Measurements from ENCODE around the gene NPTN. TPM values are rescaled to one million over a fixed set of nuclear protein-coding genes. Genes with fewer than 3 reads are reported as not detected.
"Not testable (repeated sequence)": the region's sequence is repeated elsewhere in the genome, so short reads cannot be mapped to it uniquely, and the experiment has no call there.

Gene NPTN
- total and polyA plus RNA-seq, 12 donors = 89.9 to 212 (median 186) TPM

DNA sequence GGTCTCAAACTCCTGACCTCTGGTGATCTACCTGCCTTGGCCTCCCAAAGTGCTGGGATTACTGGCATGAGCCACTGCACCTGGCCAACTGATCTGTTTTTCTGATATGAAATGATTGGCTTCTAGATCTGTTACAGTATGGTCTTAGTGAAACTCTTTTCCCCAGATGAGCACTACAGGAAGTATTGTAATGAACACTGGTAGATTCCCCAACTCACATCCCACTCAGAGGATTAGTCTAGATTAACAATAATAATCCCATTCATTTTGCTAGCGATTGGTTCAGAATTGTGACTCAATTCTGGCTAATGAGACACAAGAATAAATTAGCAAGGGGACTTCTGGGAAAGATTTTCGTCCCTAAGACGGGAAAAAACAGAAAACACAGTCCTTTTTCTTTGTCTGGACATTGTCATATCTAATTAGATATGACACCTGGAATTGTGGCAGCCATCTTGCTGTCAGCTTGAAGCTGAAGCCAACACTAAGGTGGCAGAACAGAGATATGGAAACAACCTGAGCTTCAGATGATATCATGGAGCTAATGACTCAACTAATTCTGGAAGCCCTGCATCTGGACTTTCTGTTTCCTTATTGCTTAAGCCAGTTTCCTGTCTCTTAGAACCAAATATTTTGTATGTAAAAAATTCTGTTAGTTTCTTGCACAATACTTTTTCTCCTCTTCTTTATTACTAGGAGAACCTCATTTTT is 17.4 kb upstream of the NPTN start:
- WGBS, 2 donors = 60 to 64% methylated on average over 3 of the region's 3 CpGs
- H3K4me3 ChIP-seq = no peak overlapping the region
- peaks cover 0 to 11% (median 0%) of the 10 kb centered on the region in 9 donors for H3K4me1 ChIP-seq
- H3K9me3 ChIP-seq = peaks cover 0 to 3% (median 0%) of the 10 kb centered on the region in 11 donors
- H3K27ac ChIP-seq = peak overlapping the region in 1 of 10 donors; percentile 28
- intact Hi-C loops (cut with DNase I) = no loop called here
- TF ChIP-seq, protein P1, sequence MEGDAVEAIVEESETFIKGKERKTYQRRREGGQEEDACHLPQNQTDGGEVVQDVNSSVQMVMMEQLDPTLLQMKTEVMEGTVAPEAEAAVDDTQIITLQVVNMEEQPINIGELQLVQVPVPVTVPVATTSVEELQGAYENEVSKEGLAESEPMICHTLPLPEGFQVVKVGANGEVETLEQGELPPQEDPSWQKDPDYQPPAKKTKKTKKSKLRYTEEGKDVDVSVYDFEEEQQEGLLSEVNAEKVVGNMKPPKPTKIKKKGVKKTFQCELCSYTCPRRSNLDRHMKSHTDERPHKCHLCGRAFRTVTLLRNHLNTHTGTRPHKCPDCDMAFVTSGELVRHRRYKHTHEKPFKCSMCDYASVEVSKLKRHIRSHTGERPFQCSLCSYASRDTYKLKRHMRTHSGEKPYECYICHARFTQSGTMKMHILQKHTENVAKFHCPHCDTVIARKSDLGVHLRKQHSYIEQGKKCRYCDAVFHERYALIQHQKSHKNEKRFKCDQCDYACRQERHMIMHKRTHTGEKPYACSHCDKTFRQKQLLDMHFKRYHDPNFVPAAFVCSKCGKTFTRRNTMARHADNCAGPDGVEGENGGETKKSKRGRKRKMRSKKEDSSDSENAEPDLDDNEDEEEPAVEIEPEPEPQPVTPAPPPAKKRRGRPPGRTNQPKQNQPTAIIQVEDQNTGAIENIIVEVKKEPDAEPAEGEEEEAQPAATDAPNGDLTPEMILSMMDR (IDR thresholded peaks at IDR 0.05) = no peak
- H3K36me3 ChIP-seq = no peaks in the 10 kb centered on the region
- peaks cover 0 to 12% (median 0%) of the 10 kb centered on the region in 7 donors for H3K27me3 ChIP-seq
- ATAC-seq (peak in 2 of 8 donors; percentile 25 to 48), DNase-seq (no peak)

- no peak overlapping the region for H3K27ac ChIP-seq
- DNase-seq (no peak), ATAC-seq (no peak)
- TF ChIP-seq, protein P1 (IDR thresholded peaks at IDR 0.05) = no peak
- intact Hi-C loops (cut with DNase I) = no loop called here
- H3K27me3 ChIP-seq = peaks cover 0 to 12% (median 0%) of the 10 kb centered on the region in 7 donors
- no peaks in the 10 kb centered on the region for H3K36me3 ChIP-seq
- WGBS, 2 donors = 89 to 90% methylated on average over 2 of the region's 2 CpGs
- no peak overlapping the region for H3K4me3 ChIP-seq
- H3K4me1 ChIP-seq = peaks cover 0 to 11% (median 0%) of the 10 kb centered on the region in 9 donors
- H3K9me3 ChIP-seq = peaks cover 0 to 3% (median 0%) of the 10 kb centered on the region in 11 donors
These were observed 14.8 kb upstream of the NPTN start for GRCh38 chr15:73648014-73648295.

DNA sequence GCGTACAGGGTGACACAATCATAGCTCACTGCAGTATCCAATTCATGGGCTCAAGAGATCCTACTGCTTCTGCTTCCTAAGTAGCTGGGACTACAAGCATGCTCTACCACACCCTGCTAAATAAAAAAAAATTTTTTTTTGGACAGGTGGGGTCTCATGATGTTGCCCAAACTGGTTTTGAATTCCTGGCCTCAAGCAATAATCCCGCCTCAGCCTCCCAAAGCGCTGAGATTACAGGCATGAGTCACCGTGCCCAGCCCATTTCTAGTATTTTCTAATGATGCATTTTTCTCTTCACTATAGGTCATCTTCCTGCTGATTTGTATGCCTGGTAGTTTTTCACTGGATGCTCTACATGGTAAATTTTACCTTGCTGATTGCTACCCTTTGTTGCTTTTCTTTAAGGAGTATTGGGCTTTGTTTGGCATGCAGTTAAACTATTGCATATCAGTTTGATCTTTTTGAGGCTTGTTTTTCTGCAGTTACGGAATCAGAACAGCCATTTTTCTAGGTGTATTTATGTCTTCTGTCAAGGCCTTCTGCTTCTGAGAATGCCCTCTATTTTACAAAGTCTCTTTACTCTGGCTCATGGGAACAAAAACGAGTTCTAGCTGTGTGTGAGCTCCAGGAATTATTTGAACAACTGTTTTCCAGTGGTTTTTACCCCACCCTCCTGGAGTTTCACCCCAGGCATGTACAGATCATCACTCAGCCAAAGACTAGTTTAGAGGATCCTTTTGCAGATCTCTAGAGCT is 14.2 kb upstream of the NPTN start:
- ATAC-seq (no peak), DNase-seq (no peak)
- Histone ChIP-seq H3K4me3 (no peak overlapping the region), H3K4me1 (peaks cover 0 to 11% (median 0%) of the 10 kb centered on the region in 9 donors), H3K27ac (no peak overlapping the region), H3K27me3 (peaks cover 0 to 12% (median 0%) of the 10 kb centered on the region in 7 donors), H3K9me3 (peaks cover 0 to 3% (median 0%) of the 10 kb centered on the region in 11 donors), H3K36me3 (no peaks in the 10 kb centered on the region)
- 77 to 85% methylated on average over 6 of the region's 6 CpGs for WGBS, 2 donors
- intact Hi-C loops (cut with DNase I) = no loop called here
- TF ChIP-seq, protein P1 (IDR thresholded peaks at IDR 0.05) = no peak

GRCh38 chr15:73639464-73639863 is 6.3 kb upstream of the NPTN start:
- Histone ChIP-seq H3K27me3 (peaks cover 0 to 21% (median 0%) of the 10 kb centered on the region in 7 donors), H3K4me1 (peaks cover 0 to 16% (median 4%) of the 10 kb centered on the region in 9 donors)
- intact Hi-C loops (cut with DNase I) = loop anchor here in 8 of 10 donors (5.0 to 10.0 kb wide), 9 partner anchors 58 to 397 kb away; no protein-coding TSS in a partner anchor
- not testable (repeated sequence) for DNase-seq, H3K36me3 ChIP-seq, H3K4me3 ChIP-seq, H3K9me3 ChIP-seq, H3K27ac ChIP-seq, ATAC-seq
- 74 to 85% methylated on average over 5 of the region's 5 CpGs for WGBS, 2 donors
